Endothelial cell of umbilical vein (primary cell): Measurements from ENCODE around the gene ANGPTL7. TPM values are rescaled to one million over a fixed set of nuclear protein-coding genes. Genes with fewer than 3 reads are reported as not detected.

Experiments used
- BruUV-seq: library from RNA; stranded (reverse); fragments of 400-500 nt; replicated peaks from 2 replicates; lab custom pipeline; 2021; lab: Mats Ljungman, UMichigan
- CTCF ChIA-PET: fragments of 300-600, 350-600 bp; sonication (Branson Sonifier 250); formaldehyde crosslinking; loops from one replicate; lab custom pipeline; 2021; ENCODE audit warnings: antibody characterized with exemption, inconsistent platforms; lab: Charles Lee
- POLR2A ChIA-PET: fragments of 300-600, 350-600 bp; sonication (Branson Sonifier 250); formaldehyde crosslinking; loops from one replicate; lab custom pipeline; 2021; ENCODE audit warnings: antibody characterized with exemption, inconsistent platforms; lab: Charles Lee
- DNase-seq: peaks from one replicate; pipeline ENCODE4 v3.0.0-alpha.2; 2011; ENCODE audit warnings: low read depth, low spot score
- FAIRE-seq: peaks from 2 replicates; lab custom pipeline; 2011; peaks lifted over from hg19 to GRCh38; lab: Jason Lieb, UNC
- H2AFZ ChIP-seq: 2 replicates; pipeline ENCODE4 v1.6.0; 2012; ENCODE audit warnings: low read depth, low read length, control low read depth, inconsistent platforms
- H3K27ac ChIP-seq: 2 replicates; pipeline ENCODE4 v1.5.1; 2011; ENCODE audit warnings: low read depth, mild to moderate bottlenecking, control low read depth, low read length, moderate library complexity; ENCODE audit not compliant: insufficient read depth
- H3K27me3 ChIP-seq, 2 experiments: 2 replicates each; pipeline versions ENCODE4 v1.6.0 to v1.6.1; 2011; ENCODE audit warnings: low read length in 2 of 2, mixed read lengths in 1 of 2; ENCODE audit not compliant: control insufficient read depth in 2 of 2, insufficient read depth in 2 of 2
- H3K36me3 ChIP-seq, 2 experiments: 2 replicates in 1 of 2; 3 replicates in 1 of 2; pipeline ENCODE4 v1.5.1; 2011; ENCODE audit warnings: low read length in 2 of 2, mild to moderate bottlenecking in 1 of 2, moderate library complexity in 1 of 2; ENCODE audit not compliant: control insufficient read depth in 2 of 2, insufficient read depth in 2 of 2; ENCODE audit errors: extremely low read depth in 1 of 2
- H3K4me1 ChIP-seq: 3 replicates; pipeline ENCODE4 v1.5.1; 2011; ENCODE audit warnings: mild to moderate bottlenecking, low read length; ENCODE audit not compliant: control insufficient read depth, insufficient read depth; ENCODE audit errors: extremely low read depth
- H3K4me2 ChIP-seq: 2 replicates; pipeline ENCODE4 v1.6.1; 2011; ENCODE audit warnings: low read length, control low read depth, mixed read lengths; ENCODE audit not compliant: insufficient read depth
- H3K4me3 ChIP-seq, 3 experiments: fragments of 200-600 bp in 1 of 3; sonication (generic), shearing (Covaris generic) in 1 of 3; replicated peaks in 1 of 3; 2 replicates each; pipeline ENCODE4 v1.5.1; 2011 to 2016; ENCODE audit warnings: control low read depth in 3 of 3, low read length in 3 of 3, mild to moderate bottlenecking in 2 of 3, inconsistent platforms in 1 of 3, low read depth in 1 of 3, moderate library complexity in 1 of 3; ENCODE audit not compliant: insufficient read depth in 1 of 3
- H3K79me2 ChIP-seq: 2 replicates; pipeline ENCODE4 v1.6.0; 2012; ENCODE audit warnings: low read length, inconsistent platforms; ENCODE audit not compliant: control insufficient read depth, insufficient read depth
- H3K9ac ChIP-seq: replicated peaks from 2 replicates; pipeline ENCODE3; 2011; ENCODE audit warnings: low read length, control low read depth; ENCODE audit not compliant: insufficient read depth; ENCODE audit errors: extremely low read depth
- H3K9me1 ChIP-seq: replicated peaks from 3 replicates; pipeline ENCODE4 v1.6.0; 2011; ENCODE audit warnings: mild to moderate bottlenecking, low read length; ENCODE audit not compliant: control insufficient read depth, insufficient read depth; ENCODE audit errors: extremely low read depth
- H3K9me3 ChIP-seq: replicated peaks from 2 replicates; pipeline ENCODE4 v1.5.1; 2012; ENCODE audit warnings: low read length, inconsistent platforms; ENCODE audit not compliant: control insufficient read depth, insufficient read depth
- H4K20me1 ChIP-seq: replicated peaks from 2 replicates; pipeline ENCODE3; 2011; ENCODE audit warnings: mild to moderate bottlenecking, low read length; ENCODE audit not compliant: control insufficient read depth, insufficient read depth; ENCODE audit errors: extremely low read depth
- EZH2 ChIP-seq: IDR thresholded peaks from 2 replicates; pipeline ENCODE4 v1.6.1; 2012; ENCODE audit warnings: borderline replicate concordance, low read depth, mild to moderate bottlenecking, moderate library complexity, low read length, inconsistent platforms; ENCODE audit not compliant: severe bottlenecking
- FOS ChIP-seq: IDR thresholded peaks from 2 replicates; pipeline ENCODE4 v1.6.1; 2011; ENCODE audit warnings: mild to moderate bottlenecking, low read length, moderate library complexity, borderline replicate concordance; ENCODE audit not compliant: insufficient read depth
- GATA2 ChIP-seq: IDR thresholded peaks from 2 replicates; pipeline ENCODE4 v1.7.0; 2011; ENCODE audit warnings: low read depth, mild to moderate bottlenecking, moderate library complexity, mixed read lengths, low read length; ENCODE audit not compliant: insufficient read length, insufficient read depth
- JUN ChIP-seq: IDR thresholded peaks from 2 replicates; pipeline ENCODE4 v1.6.1; 2011; ENCODE audit warnings: borderline replicate concordance, low read depth; ENCODE audit not compliant: insufficient read length, insufficient read depth
- MYC ChIP-seq: IDR thresholded peaks from one replicate; pipeline ENCODE4 v1.6.1; 2011; ENCODE audit warnings: mild to moderate bottlenecking, low read depth, low read length
- POLR2A ChIP-seq: IDR thresholded peaks from 2 replicates; pipeline ENCODE4 v1.6.1; 2012; ENCODE audit warnings: low read depth, mild to moderate bottlenecking, control low read depth, low read length
- POLR2AphosphoS5 ChIP-seq: IDR thresholded peaks from 2 replicates; pipeline ENCODE4 v1.6.1; 2012; ENCODE audit warnings: low read depth, mild to moderate bottlenecking, control low read depth, low read length, moderate library complexity; ENCODE audit not compliant: insufficient read depth
- dilution Hi-C: fragments of 300-500 bp; cut with MboI; formaldehyde crosslinking; loops from one replicate; pipeline ENCODE4 v1.15.0; 2019; ENCODE audit warnings: low sequenced_read_pairs; ENCODE audit not compliant: extremely low pct_ligation_motif_present
- intact Hi-C: fragments of 100-400 bp; cut with micrococcal nuclease; formaldehyde crosslinking; loops from one replicate; pipeline ENCODE4 v1.10.0; 2022
- polyA plus RNA-seq, 4 experiments: library from polyadenylated mRNA; depleted of rRNA in 3 of 4; stranded (reverse) in 3 of 4; unstranded in 1 of 4; fragments of >200 nt; gene quantifications; 2 replicates each; pipeline versions ENCODE4 v1.2.1 to v1.2.3, GENCODE V29; 2011 to 2012; ENCODE audit warnings: missing spikeins in 1 of 4
- total RNA-seq: library from RNA; stranded (reverse); gene quantifications from 2 replicates; pipeline ENCODE4 v1.2.3, GENCODE V29; 2021
- TF ChIP-seq, protein P1 (sequence below): IDR thresholded peaks from 2 replicates; pipeline ENCODE4 v1.6.1; 2011; ENCODE audit not compliant: insufficient read depth, insufficient read length
- TF ChIP-seq, protein P2 (sequence below), 2 donors: IDR thresholded peaks; 1 replicate in 1 of 2; 2 replicates in 1 of 2; pipeline ENCODE4 v1.5.1; 2011; ENCODE audit warnings: low read length in 2 of 2, mild to moderate bottlenecking in 2 of 2, moderate library complexity in 2 of 2, control low read depth in 1 of 2, inconsistent platforms in 1 of 2, low read depth in 1 of 2; ENCODE audit not compliant: insufficient read depth in 1 of 2; ENCODE audit errors: extremely low read depth in 1 of 2

Gene ANGPTL7
- total and polyA plus RNA-seq, 2 donors (not counting 3 experiments of a cell fraction or from before 2014, with no cell fraction given), result not detected

DNA sequence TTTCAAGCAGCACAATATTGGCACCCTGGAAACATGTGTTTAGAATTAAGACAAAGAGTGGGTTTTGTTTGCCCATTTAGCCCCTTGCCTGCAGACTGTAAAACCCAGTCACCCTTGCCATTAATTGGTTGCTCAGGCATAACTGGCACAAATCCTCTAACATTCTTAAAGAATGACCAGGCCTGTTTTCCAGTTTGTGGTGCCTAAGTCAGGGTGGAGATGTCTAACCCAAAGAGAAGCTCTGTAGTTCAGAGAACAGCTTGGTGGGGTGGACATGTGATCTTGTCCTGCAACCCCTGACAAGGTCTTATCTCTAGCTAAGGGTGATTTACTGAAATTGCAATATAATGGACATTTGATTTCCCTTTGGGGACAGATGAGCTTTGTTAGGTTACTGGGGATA, 8.8 kb upstream of the ANGPTL7 start:
- Histone ChIP-seq H3K27me3 (no peaks in the 10 kb centered on the region), H3K36me3 (peaks cover 1 to 9% of the 10 kb centered on the region in 2 experiments), H3K4me1 (no peaks in the 10 kb centered on the region), H4K20me1 (no peaks in the 10 kb centered on the region), H3K27ac (no peak overlapping the region), H3K9me1 (no peaks in the 10 kb centered on the region), H3K4me2 (no peak overlapping the region), H2AFZ (no peak overlapping the region), H3K79me2 (no peaks in the 10 kb centered on the region), H3K9me3 (no peaks in the 10 kb centered on the region), H3K4me3 (no peak overlapping the region), H3K9ac (no peak overlapping the region)
- BruUV-seq, result no TSS peak
- TF ChIP-seq EZH2, result no peak
- TF ChIP-seq GATA2, result no peak
- TF ChIP-seq JUN, result no peak
- no peak for TF ChIP-seq POLR2A
- TF ChIP-seq, protein P1, sequence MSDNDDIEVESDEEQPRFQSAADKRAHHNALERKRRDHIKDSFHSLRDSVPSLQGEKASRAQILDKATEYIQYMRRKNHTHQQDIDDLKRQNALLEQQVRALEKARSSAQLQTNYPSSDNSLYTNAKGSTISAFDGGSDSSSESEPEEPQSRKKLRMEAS, result no peak
- TF ChIP-seq POLR2AphosphoS5, result no peak
- TF ChIP-seq FOS, result no peak
- TF ChIP-seq, protein P2, sequence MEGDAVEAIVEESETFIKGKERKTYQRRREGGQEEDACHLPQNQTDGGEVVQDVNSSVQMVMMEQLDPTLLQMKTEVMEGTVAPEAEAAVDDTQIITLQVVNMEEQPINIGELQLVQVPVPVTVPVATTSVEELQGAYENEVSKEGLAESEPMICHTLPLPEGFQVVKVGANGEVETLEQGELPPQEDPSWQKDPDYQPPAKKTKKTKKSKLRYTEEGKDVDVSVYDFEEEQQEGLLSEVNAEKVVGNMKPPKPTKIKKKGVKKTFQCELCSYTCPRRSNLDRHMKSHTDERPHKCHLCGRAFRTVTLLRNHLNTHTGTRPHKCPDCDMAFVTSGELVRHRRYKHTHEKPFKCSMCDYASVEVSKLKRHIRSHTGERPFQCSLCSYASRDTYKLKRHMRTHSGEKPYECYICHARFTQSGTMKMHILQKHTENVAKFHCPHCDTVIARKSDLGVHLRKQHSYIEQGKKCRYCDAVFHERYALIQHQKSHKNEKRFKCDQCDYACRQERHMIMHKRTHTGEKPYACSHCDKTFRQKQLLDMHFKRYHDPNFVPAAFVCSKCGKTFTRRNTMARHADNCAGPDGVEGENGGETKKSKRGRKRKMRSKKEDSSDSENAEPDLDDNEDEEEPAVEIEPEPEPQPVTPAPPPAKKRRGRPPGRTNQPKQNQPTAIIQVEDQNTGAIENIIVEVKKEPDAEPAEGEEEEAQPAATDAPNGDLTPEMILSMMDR (IDR thresholded peaks at IDR 0.05; ENCODE audit: extremely low read depth in 1 of 2, insufficient read depth in 1 of 2, low read depth in 1 of 2, low read length in 2 of 2), result no peak
- no peak for TF ChIP-seq MYC
- POLR2A ChIA-PET, result no interaction called here
- dilution Hi-C loops (no loop called here), intact Hi-C loops (no loop called here)
- FAIRE-seq, result no peak
- CTCF ChIA-PET, result interaction anchor here (1.4 kb wide), 1 partner anchor 143 kb away, joined by 4 read pairs; no protein-coding TSS in a partner anchor
- no peak for DNase-seq
